SK-N-SH treated with all-trans-retinoic acid at 6 μM for 48 hours (cell line): Measurements from ENCODE around the gene LAMA5.

Experiments
- ARNTL ChIP-seq: fragments of 450-650 bp; formaldehyde crosslinking; IDR thresholded peaks from 2 replicates; pipeline ENCODE4 v1.5.0; 2020; ENCODE audit warnings: low read depth, mild to moderate bottlenecking, moderate library complexity, borderline replicate concordance
- BACH2 ChIP-seq: fragments of 250-450 bp; sonication (Bioruptor Pico); IDR thresholded peaks from 2 replicates; pipeline ENCODE4 v1.9.0; 2021; ENCODE audit warnings: mild to moderate bottlenecking, borderline replicate concordance
- CSDC2 ChIP-seq: fragments of 250-450 bp; sonication (Bioruptor Pico); IDR thresholded peaks from 2 replicates; pipeline ENCODE4 v1.5.0; 2020; ENCODE audit warnings: mild to moderate bottlenecking, moderate library complexity
- ISL1 ChIP-seq: fragments of 250-450 bp; sonication (Bioruptor Pico); IDR thresholded peaks from 2 replicates; pipeline ENCODE4 v2.1.2; 2022; ENCODE audit warnings: mild to moderate bottlenecking, moderate library complexity
- OSR1 ChIP-seq: fragments of 250-450 bp; sonication (Bioruptor Pico); IDR thresholded peaks from 2 replicates; pipeline ENCODE4 v1.8.0; 2022; ENCODE audit warnings: moderate library complexity, mild to moderate bottlenecking, inconsistent platforms
- RARB ChIP-seq: fragments of 250-450 bp; sonication (Bioruptor Pico); IDR thresholded peaks from 2 replicates; pipeline ENCODE4 v1.8.0; 2021; ENCODE audit warnings: mild to moderate bottlenecking, moderate library complexity
- TOX ChIP-seq: fragments of 250-450 bp; sonication (Bioruptor Pico); IDR thresholded peaks from 2 replicates; pipeline ENCODE4 v1.8.0; 2021; ENCODE audit warnings: mild to moderate bottlenecking, moderate library complexity, borderline replicate concordance
- ZC3H10 ChIP-seq: fragments of 250-450 bp; sonication (Bioruptor Pico); IDR thresholded peaks from 2 replicates; pipeline ENCODE4 v1.5.1; 2021; ENCODE audit warnings: mild to moderate bottlenecking, moderate library complexity
- ZFP30 ChIP-seq: fragments of 450-650 bp; formaldehyde crosslinking; IDR thresholded peaks from 2 replicates; pipeline ENCODE4 v1.5.0; 2022; ENCODE audit warnings: mild to moderate bottlenecking, moderate library complexity
- ZNF565 ChIP-seq: fragments of 450-650 bp; formaldehyde crosslinking; conservative IDR thresholded peaks from 2 replicates; pipeline ENCODE4 v1.5.0; 2020; ENCODE audit warnings: low read depth, mild to moderate bottlenecking, moderate library complexity
- ZNF70 ChIP-seq: fragments of 450-650 bp; formaldehyde crosslinking; IDR thresholded peaks from 2 replicates; pipeline ENCODE4 v1.5.0; 2020; ENCODE audit warnings: mild to moderate bottlenecking, moderate library complexity
- TF ChIP-seq, protein P1 (sequence below): fragments of 250-450 bp; sonication (Bioruptor Pico); IDR thresholded peaks from 2 replicates; pipeline ENCODE4 v1.5.1; 2020; ENCODE audit warnings: low read depth, mild to moderate bottlenecking, moderate library complexity
- TF ChIP-seq, protein P2 (sequence below): fragments of 250-450 bp; sonication (Bioruptor Pico); IDR thresholded peaks from 2 replicates; pipeline ENCODE4 v1.8.0; 2021; ENCODE audit warnings: low read depth, mild to moderate bottlenecking, moderate library complexity, borderline replicate concordance
- TF ChIP-seq, protein P3 (sequence below): fragments of 250-450 bp; sonication (Bioruptor Pico); IDR thresholded peaks from 2 replicates; pipeline ENCODE4 v1.8.0; 2020; ENCODE audit warnings: mild to moderate bottlenecking, moderate library complexity, borderline replicate concordance

- TF ChIP-seq OSR1 (CRISPR knock-in tag) = no peak
- no peak for TF ChIP-seq BACH2 (CRISPR knock-in tag)
- TF ChIP-seq, protein P1, sequence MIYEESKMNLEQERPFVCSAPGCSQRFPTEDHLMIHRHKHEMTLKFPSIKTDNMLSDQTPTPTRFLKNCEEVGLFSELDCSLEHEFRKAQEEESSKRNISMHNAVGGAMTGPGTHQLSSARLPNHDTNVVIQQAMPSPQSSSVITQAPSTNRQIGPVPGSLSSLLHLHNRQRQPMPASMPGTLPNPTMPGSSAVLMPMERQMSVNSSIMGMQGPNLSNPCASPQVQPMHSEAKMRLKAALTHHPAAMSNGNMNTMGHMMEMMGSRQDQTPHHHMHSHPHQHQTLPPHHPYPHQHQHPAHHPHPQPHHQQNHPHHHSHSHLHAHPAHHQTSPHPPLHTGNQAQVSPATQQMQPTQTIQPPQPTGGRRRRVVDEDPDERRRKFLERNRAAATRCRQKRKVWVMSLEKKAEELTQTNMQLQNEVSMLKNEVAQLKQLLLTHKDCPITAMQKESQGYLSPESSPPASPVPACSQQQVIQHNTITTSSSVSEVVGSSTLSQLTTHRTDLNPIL (CRISPR knock-in tag) = no peak
- TF ChIP-seq ISL1 (CRISPR knock-in tag) = no peak
- TF ChIP-seq ZFP30 = no peak
- no peak for TF ChIP-seq ZNF70 (CRISPR knock-in tag)
- no peak for TF ChIP-seq CSDC2
- TF ChIP-seq, protein P2, sequence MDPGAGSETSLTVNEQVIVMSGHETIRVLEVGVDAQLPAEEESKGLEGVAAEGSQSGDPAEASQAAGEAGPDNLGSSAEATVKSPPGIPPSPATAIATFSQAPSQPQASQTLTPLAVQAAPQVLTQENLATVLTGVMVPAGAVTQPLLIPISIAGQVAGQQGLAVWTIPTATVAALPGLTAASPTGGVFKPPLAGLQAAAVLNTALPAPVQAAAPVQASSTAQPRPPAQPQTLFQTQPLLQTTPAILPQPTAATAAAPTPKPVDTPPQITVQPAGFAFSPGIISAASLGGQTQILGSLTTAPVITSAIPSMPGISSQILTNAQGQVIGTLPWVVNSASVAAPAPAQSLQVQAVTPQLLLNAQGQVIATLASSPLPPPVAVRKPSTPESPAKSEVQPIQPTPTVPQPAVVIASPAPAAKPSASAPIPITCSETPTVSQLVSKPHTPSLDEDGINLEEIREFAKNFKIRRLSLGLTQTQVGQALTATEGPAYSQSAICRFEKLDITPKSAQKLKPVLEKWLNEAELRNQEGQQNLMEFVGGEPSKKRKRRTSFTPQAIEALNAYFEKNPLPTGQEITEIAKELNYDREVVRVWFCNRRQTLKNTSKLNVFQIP (CRISPR knock-in tag) = no peak
- TF ChIP-seq TOX = no peak
- TF ChIP-seq ARNTL = no peak
- no peak for TF ChIP-seq ZNF565
- TF ChIP-seq RARB (CRISPR knock-in tag) = no peak
- no peak for TF ChIP-seq ZC3H10
- TF ChIP-seq, protein P3, sequence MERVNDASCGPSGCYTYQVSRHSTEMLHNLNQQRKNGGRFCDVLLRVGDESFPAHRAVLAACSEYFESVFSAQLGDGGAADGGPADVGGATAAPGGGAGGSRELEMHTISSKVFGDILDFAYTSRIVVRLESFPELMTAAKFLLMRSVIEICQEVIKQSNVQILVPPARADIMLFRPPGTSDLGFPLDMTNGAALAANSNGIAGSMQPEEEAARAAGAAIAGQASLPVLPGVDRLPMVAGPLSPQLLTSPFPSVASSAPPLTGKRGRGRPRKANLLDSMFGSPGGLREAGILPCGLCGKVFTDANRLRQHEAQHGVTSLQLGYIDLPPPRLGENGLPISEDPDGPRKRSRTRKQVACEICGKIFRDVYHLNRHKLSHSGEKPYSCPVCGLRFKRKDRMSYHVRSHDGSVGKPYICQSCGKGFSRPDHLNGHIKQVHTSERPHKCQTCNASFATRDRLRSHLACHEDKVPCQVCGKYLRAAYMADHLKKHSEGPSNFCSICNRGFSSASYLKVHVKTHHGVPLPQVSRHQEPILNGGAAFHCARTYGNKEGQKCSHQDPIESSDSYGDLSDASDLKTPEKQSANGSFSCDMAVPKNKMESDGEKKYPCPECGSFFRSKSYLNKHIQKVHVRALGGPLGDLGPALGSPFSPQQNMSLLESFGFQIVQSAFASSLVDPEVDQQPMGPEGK (CRISPR knock-in tag) = no peak
Measured at GRCh38 chr20:62294516-62294915, 72.6 kb downstream of the LAMA5 start.
